Osteocyte (in vitro differentiated cells): ENCODE data around the gene CDH4. TPM values are rescaled to one million over a fixed set of nuclear protein-coding genes. Genes with fewer than 3 reads are reported as not detected.

Source experiments
- DNase-seq: peaks from one replicate; pipeline ENCODE4 v3.0.0; 2021; ENCODE audit warnings: mixed read lengths; ENCODE audit not compliant: unreplicated experiment; ENCODE audit errors: extremely low spot score
- H3K27ac Mint-ChIP-seq: one replicate; pipeline ENCODE4 v1.8.0; 2021; ENCODE audit warnings: mild to moderate bottlenecking, mixed read lengths; ENCODE audit not compliant: unreplicated experiment
- H3K27me3 Mint-ChIP-seq: one replicate; pipeline ENCODE4 v1.8.0; 2021; ENCODE audit warnings: mixed read lengths; ENCODE audit not compliant: unreplicated experiment
- H3K36me3 Mint-ChIP-seq: one replicate; pipeline ENCODE4 v1.8.0; 2021; ENCODE audit warnings: mixed read lengths; ENCODE audit not compliant: unreplicated experiment
- H3K4me1 Mint-ChIP-seq: one replicate; pipeline ENCODE4 v1.8.0; 2021; ENCODE audit warnings: mixed read lengths; ENCODE audit not compliant: unreplicated experiment
- H3K4me3 Mint-ChIP-seq: one replicate; pipeline ENCODE4 v1.8.0; 2021; ENCODE audit warnings: mild to moderate bottlenecking, moderate library complexity, mixed read lengths; ENCODE audit not compliant: unreplicated experiment
- H3K9me3 Mint-ChIP-seq: one replicate; pipeline ENCODE4 v1.8.0; 2021; ENCODE audit warnings: mixed read lengths; ENCODE audit not compliant: unreplicated experiment
- CTCF ChIP-seq: fragments of 200-600 bp; sonication (generic); IDR thresholded peaks from 2 replicates; pipeline ENCODE4 v1.5.0; 2021; ENCODE audit warnings: antibody characterized with exemption, mild to moderate bottlenecking, moderate library complexity
- total RNA-seq: library from RNA; stranded (reverse); gene quantifications from 2 replicates; pipeline ENCODE4 v1.2.1, GENCODE V29; 2021

CDH4 gene
- total RNA-seq, 1 donor from 2014 or later = 1.3 TPM

- DNase-seq = no peak
- no peak overlapping the region for H3K4me3 Mint-ChIP-seq
- no peaks in the 10 kb centered on the region for H3K27me3 Mint-ChIP-seq
- TF ChIP-seq CTCF = no peak
- no peaks in the 10 kb centered on the region for H3K36me3 Mint-ChIP-seq
- H3K9me3 Mint-ChIP-seq = peaks cover 3% of the 10 kb centered on the region
- H3K27ac Mint-ChIP-seq = no peak overlapping the region
- no peaks in the 10 kb centered on the region for H3K4me1 Mint-ChIP-seq
Measured at GRCh38 chr20:61621852-61622251, 369.8 kb downstream of the CDH4 start.

GRCh38 chr20:61623451-61623850, 371.4 kb downstream of the CDH4 start:
- DNase-seq = no peak
- no peak for TF ChIP-seq CTCF
- no peaks in the 10 kb centered on the region for H3K4me1 Mint-ChIP-seq
- no peaks in the 10 kb centered on the region for H3K27me3 Mint-ChIP-seq
- no peaks in the 10 kb centered on the region for H3K36me3 Mint-ChIP-seq
- H3K9me3 Mint-ChIP-seq = no peaks in the 10 kb centered on the region
- H3K4me3 Mint-ChIP-seq = no peak overlapping the region
- H3K27ac Mint-ChIP-seq = no peak overlapping the region

- H3K4me3 Mint-ChIP-seq = no peak overlapping the region
Measured at GRCh38 chr20:61625246-61625645, 373.2 kb downstream of the CDH4 start.

GRCh38 chr20:61626412-61626811, 374.4 kb downstream of the CDH4 start:
- H3K36me3 Mint-ChIP-seq = no peaks in the 10 kb centered on the region

More at GRCh38 chr20:61625246-61625645, 373.2 kb downstream of the CDH4 start:
- TF ChIP-seq CTCF = no peak
- H3K27me3 Mint-ChIP-seq = no peaks in the 10 kb centered on the region
- no peak for DNase-seq
- no peak overlapping the region for H3K27ac Mint-ChIP-seq
- H3K9me3 Mint-ChIP-seq = no peaks in the 10 kb centered on the region
- H3K4me1 Mint-ChIP-seq = no peaks in the 10 kb centered on the region
- no peaks in the 10 kb centered on the region for H3K36me3 Mint-ChIP-seq

GRCh38 chr20:61627791-61628415, 375.8 kb downstream of the CDH4 start:
- no peak overlapping the region for H3K27ac Mint-ChIP-seq
- no peak for DNase-seq
- H3K36me3 Mint-ChIP-seq = no peaks in the 10 kb centered on the region
- no peaks in the 10 kb centered on the region for H3K27me3 Mint-ChIP-seq
- no peak overlapping the region for H3K4me3 Mint-ChIP-seq
- no peak for TF ChIP-seq CTCF
- no peaks in the 10 kb centered on the region for H3K9me3 Mint-ChIP-seq
- H3K4me1 Mint-ChIP-seq = no peaks in the 10 kb centered on the region

More at GRCh38 chr20:61626412-61626811, 374.4 kb downstream of the CDH4 start:
- Mint-ChIP-seq H3K4me3 (no peak overlapping the region), H3K9me3 (no peaks in the 10 kb centered on the region), H3K4me1 (no peaks in the 10 kb centered on the region), H3K27me3 (no peaks in the 10 kb centered on the region), H3K27ac (no peak overlapping the region)
- no peak for TF ChIP-seq CTCF
- DNase-seq = no peak
